ENCODE measurements around the gene KCNK1. TPM values are rescaled to one million over a fixed set of nuclear protein-coding genes. Genes with fewer than 3 reads are reported as not detected.

Gene KCNK1
- total and polyA plus RNA-seq, 4 donors, result 2.5 to 12.3 (median 4.5) TPM

GRCh38 chr1:233671286-233671685 lies 57.4 kb downstream of the KCNK1 start:
- DNase-seq (ENCODE audit: low spot score), result no peak
- H3K9ac ChIP-seq (ENCODE audit: low read depth in 1 of 2, low read length in 2 of 2), result no peak overlapping the region
- H3K27me3 ChIP-seq (ENCODE audit: control insufficient read depth in 4 of 4, insufficient read depth in 4 of 4, low read length in 3 of 4), result no peaks in the 10 kb centered on the region
- H3K9me3 ChIP-seq (ENCODE audit: control insufficient read depth in 4 of 4, low read length in 3 of 4), result no peaks in the 10 kb centered on the region
- H3K27ac ChIP-seq (ENCODE audit: low read depth in 1 of 2, low read length in 2 of 2), result no peak overlapping the region
- peaks cover 0 to 3% (median under 1%) of the 10 kb centered on the region in 4 donors for H3K36me3 ChIP-seq (ENCODE audit: control insufficient read depth in 4 of 4, insufficient read depth in 3 of 4, low read depth in 1 of 4, low read length in 3 of 4)
- H3K4me3 ChIP-seq (ENCODE audit: low read depth in 1 of 3, low read length in 3 of 3), result no peak overlapping the region
- 89% methylated on average over 5 of the region's 5 CpGs for WGBS
- H3K4me1 ChIP-seq (ENCODE audit: control insufficient read depth in 4 of 4, insufficient read depth in 4 of 4, low read length in 3 of 4), result peaks cover 0 to 15% (median 14%) of the 10 kb centered on the region in 4 donors
- TF ChIP-seq TAF1 (conservative IDR thresholded peaks at IDR 0.05), result no peak
- TF ChIP-seq HNF4A (conservative IDR thresholded peaks at IDR 0.05), result no peak
- no peak for TF ChIP-seq FOXA1 (IDR thresholded peaks at IDR 0.05)
- TF ChIP-seq EGR1 (IDR thresholded peaks at IDR 0.05; ENCODE audit: low read depth in 2 of 2), result no peak
- no peak for TF ChIP-seq RXRA (IDR thresholded peaks at IDR 0.05)
- no peak for TF ChIP-seq RAD21 (IDR thresholded peaks at IDR 0.05)
- TF ChIP-seq ATF3 (IDR thresholded peaks at IDR 0.05), result no peak
- TF ChIP-seq REST (IDR thresholded peaks at IDR 0.05), result no peak
- no peak for TF ChIP-seq ZBTB33 (IDR thresholded peaks at IDR 0.05)
- no peak for TF ChIP-seq JUND (IDR thresholded peaks at IDR 0.05)
- no peak for TF ChIP-seq GABPA (IDR thresholded peaks at IDR 0.05 in 1 of 2, conservative IDR thresholded peaks at IDR 0.05 in 1 of 2)
- no peak for TF ChIP-seq SP1 (IDR thresholded peaks at IDR 0.05)
- no peak for TF ChIP-seq FOXA2 (IDR thresholded peaks at IDR 0.05)
- no peak for TF ChIP-seq HNF4G (IDR thresholded peaks at IDR 0.05)
- TF ChIP-seq CTCF (IDR thresholded peaks at IDR 0.05; ENCODE audit: low read depth, low read length, missing input control), result no peak
- TF ChIP-seq YY1 (IDR thresholded peaks at IDR 0.05), result no peak
- TF ChIP-seq NR2F2 (IDR thresholded peaks at IDR 0.05), result no peak
- no peak for TF ChIP-seq MAX (IDR thresholded peaks at IDR 0.05)

Data from liver (tissue), 9 donors.